DMS114 treated with DMSO at 0.1 percent for 48 hours (cell line): ENCODE measurements around the gene PTPN12.
A peak's percentile ranks its signal among the peaks of the same experiment; 100 is the strongest.
"Not testable (repeated sequence)": the region's sequence is repeated elsewhere in the genome, so short reads cannot be mapped to it uniquely, and the experiment has no call there.

Source experiments
- DNase-seq: peaks from one replicate; lab custom pipeline; 2025; ENCODE audit not compliant: unreplicated experiment; lab: John Stamatoyannopoulos, UW

Gene PTPN12

GRCh38 chr7:77537136-77537777 lies at the start of gene PTPN12:
Gene PTPN12, plus strand, starts transcription at chr7:77537295. Its CDS starts 252 bp downstream, at chr7:77537547.
- DNase-seq: peak; percentile 16

- DNase-seq: no peak
Measured at GRCh38 chr7:77488986-77489385, 48.1 kb upstream of the PTPN12 start.

DNA sequence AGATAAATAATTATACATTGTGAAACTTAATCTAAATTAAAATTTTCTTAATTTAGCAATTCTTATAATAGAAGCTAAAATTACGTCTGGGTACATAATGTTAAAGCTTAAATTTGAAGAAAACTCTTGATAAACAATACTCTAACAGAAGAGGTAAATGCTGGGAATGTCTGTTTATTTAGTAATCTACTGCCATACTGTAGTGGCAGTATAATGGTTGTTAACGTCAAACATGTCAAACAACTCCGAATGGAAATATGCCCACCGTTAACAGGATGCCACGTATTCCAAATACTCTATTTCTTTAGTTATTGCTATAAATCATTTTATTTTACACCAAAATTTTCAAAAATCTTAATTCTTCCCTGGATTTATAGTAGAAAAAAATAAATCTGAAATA lies 40.0 kb upstream of the PTPN12 start:
- DNase-seq: no peak

- no peak for DNase-seq
Measured at GRCh38 chr7:77498659-77499379, 38.3 kb upstream of the PTPN12 start.

- DNase-seq: no peak
Measured at GRCh38 chr7:77501192-77501515, 35.9 kb upstream of the PTPN12 start.

GRCh38 chr7:77504951-77505350 lies 32.1 kb upstream of the PTPN12 start:
- DNase-seq: no peak

- DNase-seq: no peak
Measured at GRCh38 chr7:77506899-77507298, 30.2 kb upstream of the PTPN12 start.

DNA sequence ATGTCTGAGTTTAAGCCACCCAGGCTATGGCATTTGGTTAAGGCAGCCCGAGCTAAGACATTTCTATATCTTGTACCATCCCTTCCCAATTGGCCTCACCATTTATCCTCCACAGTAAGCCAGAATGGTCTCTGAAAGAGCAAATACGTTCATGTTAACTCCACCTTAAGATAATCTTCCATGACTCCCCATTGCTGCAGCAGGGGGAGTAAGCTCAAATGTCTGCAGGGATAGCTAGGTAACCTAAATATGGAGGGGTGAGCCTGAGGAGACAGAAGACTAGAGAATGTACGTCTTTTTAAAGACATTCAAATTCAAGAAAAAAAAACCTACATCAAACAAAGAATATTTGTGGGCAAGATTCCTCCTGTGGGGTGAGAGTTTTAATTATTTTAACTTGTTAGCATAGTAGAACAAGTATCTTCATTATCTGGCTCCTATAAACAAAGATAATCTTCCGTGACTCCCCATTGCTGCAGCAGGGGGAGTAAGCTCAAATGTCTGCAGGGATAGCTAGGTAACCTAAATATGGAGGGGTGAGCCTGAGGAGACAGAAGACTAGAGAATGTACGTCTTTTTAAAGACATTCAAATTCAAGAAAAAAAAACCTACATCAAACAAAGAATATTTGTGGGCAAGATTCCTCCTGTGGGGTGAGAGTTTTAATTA lies 24.0 kb upstream of the PTPN12 start:
- DNase-seq: not testable (repeated sequence)

GRCh38 chr7:77516085-77516484 lies 21.0 kb upstream of the PTPN12 start:
- DNase-seq: no peak

GRCh38 chr7:77520261-77520660 lies 16.8 kb upstream of the PTPN12 start:
- DNase-seq: no peak

- not testable (repeated sequence) for DNase-seq
Measured at GRCh38 chr7:77521537-77521936, 15.6 kb upstream of the PTPN12 start.

DNA sequence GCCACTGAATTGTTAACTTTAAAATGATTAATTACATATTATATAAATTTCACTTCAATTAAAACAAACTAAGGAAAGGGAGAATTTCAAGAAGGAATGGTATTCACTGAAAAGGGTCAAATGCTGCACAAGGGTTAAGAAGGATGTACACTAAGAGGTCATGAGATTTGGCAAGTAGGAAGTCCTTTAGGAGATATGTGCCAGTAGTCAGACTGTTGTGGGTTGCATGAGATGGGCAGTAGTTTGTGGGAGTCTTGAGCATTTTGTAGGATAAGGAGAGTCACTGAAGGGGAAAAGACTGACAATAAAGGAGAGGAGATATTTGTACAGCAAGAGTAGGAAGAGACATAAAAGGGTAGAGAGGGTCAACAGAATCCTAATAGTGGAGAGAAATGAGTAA lies 12.4 kb upstream of the PTPN12 start:
- no peak for DNase-seq

DNA sequence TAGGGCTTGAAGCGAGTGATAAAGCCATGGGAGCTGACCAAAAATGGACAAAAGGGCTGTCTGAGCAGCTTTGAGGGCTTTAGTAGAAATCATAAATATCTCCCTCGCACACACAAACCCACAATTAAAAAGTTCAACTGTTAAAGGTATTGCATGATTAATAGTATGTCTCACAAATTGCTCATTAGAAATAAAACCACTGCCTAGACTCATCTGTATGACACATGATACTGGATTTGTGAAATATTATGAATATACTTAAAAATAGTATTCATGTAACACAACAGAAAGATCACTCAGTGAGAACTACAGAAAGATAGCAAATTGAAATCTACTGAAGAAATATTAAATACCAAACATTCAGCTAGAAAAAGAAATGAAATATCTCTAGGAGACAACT lies 11.9 kb upstream of the PTPN12 start:
- DNase-seq: no peak

GRCh38 chr7:77528368-77528767 lies 8.7 kb upstream of the PTPN12 start:
- no peak for DNase-seq

- no peak for DNase-seq
Measured at GRCh38 chr7:77529279-77529678, 7.8 kb upstream of the PTPN12 start.

DNA sequence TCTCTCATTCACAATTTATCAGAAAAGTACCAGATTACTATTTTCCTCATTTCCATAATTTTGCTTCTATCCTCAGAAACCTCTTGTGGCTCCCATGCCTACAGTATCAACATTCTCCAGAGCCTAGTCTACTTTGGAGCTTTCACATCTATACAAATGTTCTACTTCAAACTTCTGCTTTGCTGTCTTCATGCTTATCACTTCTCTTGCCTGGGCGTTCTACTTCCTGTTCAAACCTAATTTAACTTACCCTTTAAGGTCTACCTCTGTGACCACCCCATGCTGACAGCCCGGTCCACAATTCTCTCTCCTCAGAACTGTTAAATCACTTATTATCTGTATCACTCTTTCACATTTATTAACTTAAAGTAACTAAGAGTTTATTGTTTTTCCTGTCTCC lies 6.1 kb upstream of the PTPN12 start:
- DNase-seq: no peak

- DNase-seq: no peak
Measured at GRCh38 chr7:77532247-77532646, 4.8 kb upstream of the PTPN12 start.

GRCh38 chr7:77532732-77533131 lies 4.4 kb upstream of the PTPN12 start:
- not testable (repeated sequence) for DNase-seq

DNA sequence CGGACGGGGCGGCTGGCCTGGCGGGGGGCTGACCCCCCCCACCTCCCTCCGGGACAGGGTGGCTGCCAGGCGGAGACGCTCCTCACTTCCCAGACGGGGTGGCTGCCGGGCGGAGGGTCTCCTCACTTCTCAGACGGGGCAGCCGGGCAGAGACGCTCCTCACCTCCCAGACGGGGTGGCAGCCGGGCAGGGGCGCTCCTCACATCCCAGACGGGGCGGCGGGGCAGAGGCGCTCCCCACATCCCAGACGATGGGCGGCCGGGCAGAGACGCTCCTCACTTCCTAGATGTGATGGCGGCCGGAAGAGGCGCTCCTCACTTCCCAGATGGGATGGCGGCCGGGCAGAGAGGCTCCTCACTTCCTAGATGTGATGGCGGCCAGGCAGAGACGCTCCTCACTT lies 3.0 kb upstream of the PTPN12 start:
- DNase-seq: not testable (repeated sequence)

GRCh38 chr7:77536017-77536412 lies 1.1 kb upstream of the PTPN12 start:
- no peak for DNase-seq

DNA sequence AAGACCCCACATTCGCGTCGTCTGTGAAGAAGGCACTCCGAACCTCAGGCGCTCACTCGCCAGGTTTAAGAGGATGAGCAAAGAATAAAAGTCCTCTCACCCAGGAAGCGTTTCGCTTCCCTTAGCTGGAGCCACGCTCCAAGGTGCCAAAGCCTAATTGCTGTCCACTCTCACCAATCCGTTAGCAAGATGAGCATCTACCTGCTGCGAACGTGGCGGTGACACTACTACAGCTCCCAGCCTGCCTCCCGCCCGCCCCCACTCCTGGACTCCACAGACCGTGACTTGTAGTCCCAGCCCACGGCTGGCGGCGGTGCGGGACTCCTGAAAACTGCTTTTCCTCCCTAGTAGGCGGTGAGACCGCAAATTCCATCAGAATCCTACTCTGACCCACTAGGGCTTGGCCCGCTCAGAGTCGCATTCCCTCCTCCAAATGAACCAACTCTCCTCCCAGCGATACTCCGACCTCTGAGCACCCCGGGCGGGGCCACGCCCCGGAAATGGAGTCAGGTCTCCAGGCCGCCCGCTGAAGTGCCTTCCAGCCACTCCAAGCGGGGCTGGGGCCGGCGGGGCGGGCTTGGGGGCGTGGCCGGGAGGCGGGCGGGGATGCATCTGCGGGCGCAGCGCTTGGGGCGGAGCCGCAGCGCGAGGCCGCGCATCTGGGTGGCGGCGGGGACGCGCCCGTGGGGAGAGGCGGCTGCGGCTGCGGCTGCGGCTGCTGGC lies 521 bp upstream of the PTPN12 start:
- peak; percentile 89 for DNase-seq
